Nephron progenitor cell (in vitro differentiated cells): ENCODE measurements around the gene SCMH1.

Experiments used
- DNase-seq: peaks from one replicate; pipeline ENCODE4 v3.0.0; 2021
- H3K27ac Mint-ChIP-seq: 2 replicates; pipeline ENCODE4 v1.8.0; 2021; ENCODE audit warnings: mild to moderate bottlenecking, moderate library complexity, mixed read lengths
- H3K27me3 Mint-ChIP-seq: 2 replicates; pipeline ENCODE4 v1.8.0; 2021; ENCODE audit warnings: mild to moderate bottlenecking, low read depth, mixed read lengths; ENCODE audit not compliant: poor library complexity
- H3K36me3 Mint-ChIP-seq: 2 replicates; pipeline ENCODE4 v1.8.0; 2021; ENCODE audit warnings: low read depth, mixed read lengths
- H3K4me1 Mint-ChIP-seq: 2 replicates; pipeline ENCODE4 v1.8.0; 2021; ENCODE audit warnings: mixed read lengths
- H3K4me3 Mint-ChIP-seq: 2 replicates; pipeline ENCODE4 v1.8.0; 2021; ENCODE audit warnings: mild to moderate bottlenecking, moderate library complexity, mixed read lengths
- H3K9me3 Mint-ChIP-seq: 2 replicates; pipeline ENCODE4 v1.8.0; 2021; ENCODE audit warnings: mild to moderate bottlenecking, moderate library complexity, mixed read lengths
- CTCF ChIP-seq: fragments of 200-600 bp; sonication (generic); IDR thresholded peaks from 2 replicates; pipeline ENCODE4 v1.5.0; 2021; ENCODE audit warnings: antibody characterized with exemption

SCMH1 gene

GRCh38 chr1:41153750-41154274 is 88.3 kb downstream of the SCMH1 start:
- no peak overlapping the region for H3K4me3 Mint-ChIP-seq
- peaks cover 7% of the 10 kb centered on the region for H3K9me3 Mint-ChIP-seq
- H3K4me1 Mint-ChIP-seq, result peaks cover 9% of the 10 kb centered on the region
- DNase-seq, result no peak
- no peak for TF ChIP-seq CTCF
- no peaks in the 10 kb centered on the region for H3K27me3 Mint-ChIP-seq
- H3K27ac Mint-ChIP-seq, result no peak overlapping the region
- peaks cover 35% of the 10 kb centered on the region for H3K36me3 Mint-ChIP-seq

- Mint-ChIP-seq H3K36me3 (peaks cover 36% of the 10 kb centered on the region), H3K4me3 (no peak overlapping the region), H3K27ac (peak overlapping the region; percentile 80), H3K27me3 (no peaks in the 10 kb centered on the region), H3K4me1 (peaks cover 9% of the 10 kb centered on the region), H3K9me3 (peaks cover 7% of the 10 kb centered on the region)
- TF ChIP-seq CTCF, result no peak
- no peak for DNase-seq
Observed at GRCh38 chr1:41152622-41153044, 89.5 kb downstream of the SCMH1 start.

- H3K27ac Mint-ChIP-seq, result peak overlapping the region; percentile 80
Observed at GRCh38 chr1:41151846-41152245, 90.3 kb downstream of the SCMH1 start.

GRCh38 chr1:41149570-41149969 is 92.5 kb downstream of the SCMH1 start:
- peaks cover 7% of the 10 kb centered on the region for H3K9me3 Mint-ChIP-seq
- H3K36me3 Mint-ChIP-seq, result peaks cover 48% of the 10 kb centered on the region
- TF ChIP-seq CTCF, result no peak
- H3K4me3 Mint-ChIP-seq, result no peak overlapping the region
- H3K27me3 Mint-ChIP-seq, result no peaks in the 10 kb centered on the region
- H3K4me1 Mint-ChIP-seq, result peaks cover 9% of the 10 kb centered on the region
- peak overlapping the region; percentile 21 for H3K27ac Mint-ChIP-seq
- no peak for DNase-seq

More at GRCh38 chr1:41151846-41152245, 90.3 kb downstream of the SCMH1 start:
- H3K4me3 Mint-ChIP-seq, result no peak overlapping the region
- H3K36me3 Mint-ChIP-seq, result peaks cover 41% of the 10 kb centered on the region
- peaks cover 7% of the 10 kb centered on the region for H3K9me3 Mint-ChIP-seq
- no peak for DNase-seq
- no peak for TF ChIP-seq CTCF
- H3K27me3 Mint-ChIP-seq, result no peaks in the 10 kb centered on the region
- peaks cover 9% of the 10 kb centered on the region for H3K4me1 Mint-ChIP-seq

- no peak for TF ChIP-seq CTCF
- no peak for DNase-seq
- Mint-ChIP-seq H3K4me3 (no peak overlapping the region), H3K9me3 (peaks cover 41% of the 10 kb centered on the region), H3K4me1 (no peaks in the 10 kb centered on the region), H3K36me3 (peaks cover 77% of the 10 kb centered on the region), H3K27ac (no peak overlapping the region), H3K27me3 (peaks cover 3% of the 10 kb centered on the region)
Observed at GRCh38 chr1:41144285-41144684, 97.8 kb downstream of the SCMH1 start.

GRCh38 chr1:41138549-41138948 is 103.6 kb downstream of the SCMH1 start:
- no peaks in the 10 kb centered on the region for H3K4me1 Mint-ChIP-seq
- peaks cover 1% of the 10 kb centered on the region for H3K27me3 Mint-ChIP-seq
- H3K9me3 Mint-ChIP-seq, result peaks cover 52% of the 10 kb centered on the region

More at GRCh38 chr1:41138549-41138948, 103.6 kb downstream of the SCMH1 start:
- no peak for DNase-seq
- H3K36me3 Mint-ChIP-seq, result peaks cover 99% of the 10 kb centered on the region
- no peak overlapping the region for H3K4me3 Mint-ChIP-seq
- no peak for TF ChIP-seq CTCF
- no peak overlapping the region for H3K27ac Mint-ChIP-seq
